Uterus (tissue), 4 donors: Measurements from ENCODE around the gene PTGS1. TPM values are rescaled to one million over a fixed set of nuclear protein-coding genes. Genes with fewer than 3 reads are reported as not detected.
"Not testable (repeated sequence)": the region's sequence is repeated elsewhere in the genome, so short reads cannot be mapped to it uniquely, and the experiment has no call there.

ENCODE experiments used
- DNase-seq, 2 donors: peaks; one replicate each; pipeline ENCODE4 v3.0.0-alpha.2; 2019 to 2020
- H3K27ac ChIP-seq, 2 donors: fragments of 200-600 bp; sonication (generic); 1 replicate in 1 of 2; 2 replicates in 1 of 2; pipeline ENCODE4 v1.5.1; 2016 to 2018
- H3K27me3 ChIP-seq, 2 donors: fragments of 200-600 bp; sonication (generic); one replicate each; pipeline ENCODE4 v1.5.1; 2018 to 2019; ENCODE audit warnings: control low read depth in 1 of 2
- H3K36me3 ChIP-seq, 2 donors: fragments of 200-600 bp; sonication (generic); one replicate each; pipeline ENCODE4 v1.5.1; 2019; ENCODE audit warnings: control low read depth in 1 of 2
- H3K4me1 ChIP-seq, 2 donors: fragments of 200-600 bp; sonication (generic); one replicate each; pipeline ENCODE4 v1.5.1; 2018 to 2019; ENCODE audit warnings: control low read depth in 1 of 2
- H3K4me3 ChIP-seq, 2 donors: fragments of 200-600 bp; sonication (generic); 1 replicate in 1 of 2; 2 replicates in 1 of 2; pipeline ENCODE4 v1.5.1; 2018 to 2019; ENCODE audit warnings: mild to moderate bottlenecking in 1 of 2
- H3K9me3 ChIP-seq, 2 donors: fragments of 200-600 bp; sonication (generic); one replicate each; pipeline ENCODE4 v1.5.1; 2019; ENCODE audit warnings: control low read depth in 1 of 2
- POLR2A ChIP-seq, 2 donors: fragments of 450-650 bp; IDR thresholded peaks; one replicate each; pipeline ENCODE4 v1.6.1; 2016; ENCODE audit warnings: antibody characterized with exemption in 2 of 2, mild to moderate bottlenecking in 1 of 2, moderate library complexity in 1 of 2
- intact Hi-C: fragments of 100-400 bp; cut with DNase I; formaldehyde crosslinking; loops from one replicate; pipeline ENCODE4 v1.15.1; 2023; ENCODE audit warnings: low total_unique reads
- total RNA-seq, 4 donors: library from RNA; depleted of rRNA in 3 of 4; stranded (reverse); fragments of >200 nt in 3 of 4; gene quantifications; one replicate each; pipeline versions ENCODE4 v1.1.0 to v1.2.4, GENCODE V29; 2014 to 2023
- TF ChIP-seq, protein P1 (sequence below), 4 experiments: fragments of 200-600 bp in 2 of 4; fragments of 450-650 bp in 2 of 4; sonication (generic) in 2 of 4; IDR thresholded peaks; one replicate each; pipeline ENCODE4 v1.5.1; 2016 to 2019; ENCODE audit warnings: antibody characterized with exemption in 4 of 4, mild to moderate bottlenecking in 2 of 4, moderate library complexity in 1 of 4
- donor health status: DM: yes; HTN: yes; CAD: no.

The PTGS1 gene
- total RNA-seq, 4 donors from 2014 or later: 2.1 to 20.6 (median 7.4) TPM

DNA sequence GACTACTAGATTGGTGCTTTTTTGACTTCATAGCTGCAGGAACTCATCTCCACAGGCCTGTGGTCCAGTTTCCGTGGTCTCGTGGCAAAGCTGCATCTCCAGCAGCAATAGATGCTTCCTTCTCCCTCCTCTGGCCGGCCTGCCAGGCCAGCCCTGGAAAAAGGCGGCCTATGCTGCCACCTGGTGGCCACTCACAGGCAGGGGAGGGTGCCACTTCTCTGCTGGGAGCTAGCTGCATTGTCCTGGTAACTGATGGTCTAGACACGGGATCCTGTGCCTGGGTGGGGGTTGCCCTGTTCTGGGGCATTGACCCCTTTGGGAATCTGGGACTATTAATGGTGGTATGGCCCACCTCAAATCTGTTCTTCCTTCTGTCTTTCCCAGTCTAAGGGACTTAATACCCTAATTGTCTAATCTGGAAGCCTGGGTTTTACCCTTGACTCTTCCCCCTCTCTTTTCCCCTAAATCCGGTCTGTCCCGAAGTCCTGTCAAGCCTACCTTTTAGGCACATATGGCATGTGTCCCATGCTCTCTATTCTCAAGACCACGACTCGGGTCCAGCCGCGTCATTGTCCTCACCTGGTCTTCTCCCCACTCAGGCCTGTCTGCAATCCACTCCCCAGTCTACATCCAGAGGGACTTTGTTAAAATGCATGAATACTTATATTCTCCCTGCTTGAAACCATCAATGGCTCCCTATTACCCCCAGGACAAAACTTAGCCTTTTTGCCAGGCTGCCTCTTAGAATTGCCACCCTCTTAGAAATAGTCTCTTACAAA, 20.1 kb upstream of the PTGS1 start:
- no peak overlapping the region for H3K27ac ChIP-seq
- intact Hi-C loops: loop anchor here (2.0 kb wide), 1 partner anchor 228 kb away; no protein-coding TSS in a partner anchor
- no peaks in the 10 kb centered on the region for H3K27me3 ChIP-seq
- no peaks in the 10 kb centered on the region for H3K36me3 ChIP-seq
- peaks cover 0 to 3% of the 10 kb centered on the region in 2 donors for H3K4me1 ChIP-seq
- no peaks in the 10 kb centered on the region for H3K9me3 ChIP-seq
- TF ChIP-seq, protein P1, sequence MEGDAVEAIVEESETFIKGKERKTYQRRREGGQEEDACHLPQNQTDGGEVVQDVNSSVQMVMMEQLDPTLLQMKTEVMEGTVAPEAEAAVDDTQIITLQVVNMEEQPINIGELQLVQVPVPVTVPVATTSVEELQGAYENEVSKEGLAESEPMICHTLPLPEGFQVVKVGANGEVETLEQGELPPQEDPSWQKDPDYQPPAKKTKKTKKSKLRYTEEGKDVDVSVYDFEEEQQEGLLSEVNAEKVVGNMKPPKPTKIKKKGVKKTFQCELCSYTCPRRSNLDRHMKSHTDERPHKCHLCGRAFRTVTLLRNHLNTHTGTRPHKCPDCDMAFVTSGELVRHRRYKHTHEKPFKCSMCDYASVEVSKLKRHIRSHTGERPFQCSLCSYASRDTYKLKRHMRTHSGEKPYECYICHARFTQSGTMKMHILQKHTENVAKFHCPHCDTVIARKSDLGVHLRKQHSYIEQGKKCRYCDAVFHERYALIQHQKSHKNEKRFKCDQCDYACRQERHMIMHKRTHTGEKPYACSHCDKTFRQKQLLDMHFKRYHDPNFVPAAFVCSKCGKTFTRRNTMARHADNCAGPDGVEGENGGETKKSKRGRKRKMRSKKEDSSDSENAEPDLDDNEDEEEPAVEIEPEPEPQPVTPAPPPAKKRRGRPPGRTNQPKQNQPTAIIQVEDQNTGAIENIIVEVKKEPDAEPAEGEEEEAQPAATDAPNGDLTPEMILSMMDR (IDR thresholded peaks at IDR 0.05): peak; percentile 91 to 98 (median 96)
- TF ChIP-seq POLR2A (IDR thresholded peaks at IDR 0.05): no peak
- peak; percentile 71 to 80 for DNase-seq
- H3K4me3 ChIP-seq: no peak overlapping the region

DNA sequence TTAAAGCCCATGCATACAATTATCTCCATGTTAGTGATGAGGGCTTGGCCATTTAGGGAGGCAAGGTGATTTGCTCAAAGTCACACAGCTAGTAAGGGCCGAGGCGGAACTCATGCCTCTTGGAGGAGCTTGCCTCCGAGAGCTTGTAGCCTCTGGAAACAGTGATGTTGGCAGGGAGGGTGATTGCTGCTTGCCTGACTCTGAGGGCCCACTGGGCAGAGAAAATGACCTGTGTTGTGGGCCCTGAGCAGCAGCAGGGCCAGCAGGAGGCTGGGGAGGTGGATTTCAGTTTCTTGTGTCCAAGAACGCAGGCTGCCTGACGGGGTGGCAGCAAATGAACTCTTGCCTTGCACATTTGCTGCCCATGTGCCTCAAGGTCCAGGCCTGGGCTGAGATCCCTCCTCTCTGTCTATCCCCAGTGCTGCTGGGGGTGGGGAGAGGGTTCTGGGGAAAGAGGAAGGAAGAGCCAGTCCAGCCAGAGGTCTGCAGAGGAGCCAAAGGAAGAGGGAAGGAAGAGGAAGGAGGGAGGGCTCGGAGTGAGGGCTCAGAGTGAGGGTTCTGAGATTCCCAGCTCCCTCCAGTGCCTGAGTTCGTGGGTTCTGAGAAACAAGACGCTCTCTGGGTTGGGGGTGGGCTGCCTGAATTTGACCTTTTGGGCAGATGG, 16.2 kb upstream of the PTGS1 start:
- TF ChIP-seq, protein P1 (IDR thresholded peaks at IDR 0.05): no peak
- no peak for TF ChIP-seq POLR2A (IDR thresholded peaks at IDR 0.05)
- Histone ChIP-seq H3K4me1 (no peaks in the 10 kb centered on the region), H3K27me3 (no peaks in the 10 kb centered on the region), H3K36me3 (no peaks in the 10 kb centered on the region), H3K4me3 (no peak overlapping the region), H3K27ac (no peak overlapping the region), H3K9me3 (no peaks in the 10 kb centered on the region)
- intact Hi-C loops: no loop called here
- DNase-seq: no peak

DNA sequence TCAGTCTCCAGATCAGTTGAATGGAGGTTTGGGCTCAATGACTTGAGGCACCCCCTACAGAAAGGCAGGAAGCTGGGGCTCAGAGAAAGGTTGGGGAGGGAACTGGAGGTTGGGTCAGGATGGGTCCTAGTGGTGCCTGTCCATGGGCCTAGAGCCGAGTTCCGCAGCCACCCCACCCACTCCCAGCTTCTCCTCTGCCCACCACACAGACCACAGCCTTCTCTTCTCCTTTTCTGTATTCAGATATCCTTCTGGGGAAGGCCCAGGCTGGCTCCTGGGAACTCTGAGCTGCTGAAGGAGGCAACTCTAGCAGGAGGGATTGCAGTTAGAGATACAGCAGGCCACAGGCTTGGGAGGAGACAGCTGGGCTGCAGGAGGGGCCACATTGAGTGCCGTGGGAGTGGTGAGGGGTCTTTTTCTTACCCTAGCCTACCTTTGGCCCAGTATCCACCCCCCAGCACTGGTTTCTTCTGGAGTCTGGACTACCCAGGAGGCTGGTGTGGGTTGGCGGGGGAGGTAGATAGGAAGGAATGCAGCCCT, 15.4 kb upstream of the PTGS1 start:
- H3K36me3 ChIP-seq: no peaks in the 10 kb centered on the region
- H3K4me3 ChIP-seq: no peak overlapping the region
- no peaks in the 10 kb centered on the region for H3K4me1 ChIP-seq
- no peak for DNase-seq
- intact Hi-C loops: no loop called here
- no peaks in the 10 kb centered on the region for H3K27me3 ChIP-seq
- no peak overlapping the region for H3K27ac ChIP-seq
- no peak for TF ChIP-seq POLR2A (IDR thresholded peaks at IDR 0.05)
- TF ChIP-seq, protein P1 (IDR thresholded peaks at IDR 0.05): no peak
- H3K9me3 ChIP-seq: no peaks in the 10 kb centered on the region

DNA sequence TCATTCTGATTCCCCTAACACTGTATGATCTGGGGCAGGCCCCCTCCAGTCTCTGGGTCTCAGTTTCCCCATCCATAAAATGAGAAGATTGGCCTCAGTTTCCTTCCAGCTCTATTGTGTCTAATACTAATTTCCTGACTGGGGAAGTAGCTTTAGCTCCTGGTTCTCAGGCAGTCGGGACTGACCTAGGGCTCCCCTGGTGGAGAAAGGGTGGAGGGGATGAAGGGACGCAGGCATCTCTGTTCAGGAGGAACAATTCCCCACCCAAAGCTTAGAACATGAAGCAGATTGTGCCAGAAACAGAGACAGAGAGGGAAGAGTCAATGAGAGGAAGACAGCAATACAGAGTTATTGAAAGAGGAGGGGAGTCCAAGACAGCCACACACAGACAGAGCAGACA, 14.2 kb upstream of the PTGS1 start:
- no peak overlapping the region for H3K27ac ChIP-seq
- no peaks in the 10 kb centered on the region for H3K9me3 ChIP-seq
- no peak for TF ChIP-seq POLR2A (IDR thresholded peaks at IDR 0.05)
- TF ChIP-seq, protein P1 (IDR thresholded peaks at IDR 0.05): no peak
- H3K36me3 ChIP-seq: no peaks in the 10 kb centered on the region
- intact Hi-C loops: no loop called here
- no peak overlapping the region for H3K4me3 ChIP-seq
- H3K4me1 ChIP-seq: no peaks in the 10 kb centered on the region
- no peak for DNase-seq
- no peaks in the 10 kb centered on the region for H3K27me3 ChIP-seq

DNA sequence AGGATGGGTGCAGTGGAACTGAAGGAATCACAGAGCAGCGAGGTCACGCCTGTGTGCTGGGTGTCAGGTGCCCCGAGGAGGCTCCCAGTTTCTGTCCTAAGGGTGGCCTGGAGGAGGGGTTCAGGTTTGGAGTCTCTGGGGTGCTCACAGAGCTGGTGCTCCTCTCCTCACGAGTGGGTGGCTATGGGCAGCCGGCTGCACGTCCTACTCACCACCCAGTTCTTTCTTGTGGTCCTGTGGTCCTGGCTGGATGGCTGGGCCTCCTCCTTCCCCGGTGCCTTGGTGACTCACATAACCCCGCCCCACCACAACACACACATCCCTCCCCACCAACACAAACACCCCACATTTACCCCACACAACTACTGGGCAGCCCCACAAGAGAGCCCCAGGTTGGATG, 9.9 kb upstream of the PTGS1 start:
- no peaks in the 10 kb centered on the region for H3K36me3 ChIP-seq
- no peaks in the 10 kb centered on the region for H3K27me3 ChIP-seq
- TF ChIP-seq, protein P1 (IDR thresholded peaks at IDR 0.05): no peak
- no peak for TF ChIP-seq POLR2A (IDR thresholded peaks at IDR 0.05)
- H3K27ac ChIP-seq: no peak overlapping the region
- H3K9me3 ChIP-seq: no peaks in the 10 kb centered on the region
- no peak overlapping the region for H3K4me3 ChIP-seq
- H3K4me1 ChIP-seq: no peaks in the 10 kb centered on the region
- intact Hi-C loops: no loop called here
- no peak for DNase-seq

DNA sequence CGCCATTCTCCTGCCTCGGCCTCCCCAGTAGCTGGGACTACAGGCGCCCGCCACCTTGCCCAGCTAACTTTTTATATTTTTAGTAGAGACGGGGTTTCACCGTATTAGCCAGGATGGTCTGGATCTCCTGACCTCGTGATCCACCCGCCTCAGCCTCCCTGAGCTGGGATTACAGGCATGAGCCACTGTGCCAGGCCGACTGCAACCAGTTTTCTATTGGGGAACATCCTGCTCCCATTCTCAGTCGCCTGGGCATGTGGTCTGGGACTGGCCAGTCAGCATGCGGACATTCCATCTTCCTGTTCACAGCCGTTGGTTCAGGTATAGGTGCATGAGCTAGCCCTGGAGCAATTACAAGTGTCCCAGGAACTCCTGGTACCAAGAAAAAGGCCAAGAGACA, 7.7 kb upstream of the PTGS1 start:
- H3K27me3 ChIP-seq, DNase-seq, H3K4me1 ChIP-seq, H3K9me3 ChIP-seq, intact Hi-C loops, H3K4me3 ChIP-seq, H3K27ac ChIP-seq, H3K36me3 ChIP-seq: not testable (repeated sequence)
